ENCODE measurements around the gene ZNF860.

The ZNF860 gene

GRCh38 chr3:31981206-31982181 lies at the start of gene ZNF860, which contains the start of gene OSBPL10:
Gene ZNF860 (plus strand): TSS chr3:31981750. CDS start chr3:31989080, 7,330 bp downstream.
Gene OSBPL10 (minus strand): TSS chr3:31981262. CDS start chr3:31981179, 83 bp downstream.
- DNase-seq, result peak; percentile 18

GRCh38 chr3:31932990-31933389 lies 48.6 kb upstream of the ZNF860 start:
- DNase-seq, result no peak

GRCh38 chr3:31934018-31934417 lies 47.5 kb upstream of the ZNF860 start:
- no peak for DNase-seq

GRCh38 chr3:31934866-31935265 lies 46.7 kb upstream of the ZNF860 start:
- no peak for DNase-seq

- no peak for DNase-seq
Measured at GRCh38 chr3:31936420-31937060, 45.0 kb upstream of the ZNF860 start.

GRCh38 chr3:31937225-31937624 lies 44.3 kb upstream of the ZNF860 start:
- DNase-seq, result no peak

- no peak for DNase-seq
Measured at GRCh38 chr3:31942446-31942845, 39.1 kb upstream of the ZNF860 start.

GRCh38 chr3:31943041-31943440 lies 38.5 kb upstream of the ZNF860 start:
- no peak for DNase-seq

GRCh38 chr3:31945738-31946052 lies 35.9 kb upstream of the ZNF860 start:
- no peak for DNase-seq

GRCh38 chr3:31946484-31947081 lies 35.0 kb upstream of the ZNF860 start:
- DNase-seq, result no peak

GRCh38 chr3:31947162-31947561 lies 34.4 kb upstream of the ZNF860 start:
- DNase-seq, result no peak

GRCh38 chr3:31947671-31948091 lies 33.9 kb upstream of the ZNF860 start:
- no peak for DNase-seq

GRCh38 chr3:31948280-31948679 lies 33.3 kb upstream of the ZNF860 start:
- DNase-seq, result no peak

GRCh38 chr3:31952205-31952604 lies 29.3 kb upstream of the ZNF860 start:
- no peak for DNase-seq

- DNase-seq, result no peak
Measured at GRCh38 chr3:31953091-31953490, 28.5 kb upstream of the ZNF860 start.

GRCh38 chr3:31953636-31954035 lies 27.9 kb upstream of the ZNF860 start:
- DNase-seq, result no peak

- no peak for DNase-seq
Measured at GRCh38 chr3:31955581-31955980, 26.0 kb upstream of the ZNF860 start.

GRCh38 chr3:31957106-31957505 lies 24.4 kb upstream of the ZNF860 start:
- no peak for DNase-seq

- DNase-seq, result no peak
Measured at GRCh38 chr3:31958701-31959152, 22.8 kb upstream of the ZNF860 start.

GRCh38 chr3:31959251-31959650 lies 22.3 kb upstream of the ZNF860 start:
- no peak for DNase-seq

- no peak for DNase-seq
Measured at GRCh38 chr3:31959951-31960792, 21.4 kb upstream of the ZNF860 start.

- no peak for DNase-seq
Measured at GRCh38 chr3:31960793-31961431, 20.6 kb upstream of the ZNF860 start.

All from activated effector memory CD4-positive, alpha-beta T cell treated with Interleukin-2 at 50 U/mL for 16 hours (primary cell).